Sigmoid colon (tissue), 7 donors: ENCODE data around the gene FUT8. TPM values are rescaled to one million over a fixed set of nuclear protein-coding genes. Genes with fewer than 3 reads are reported as not detected.

Experiments
- DNase-seq: peaks from one replicate; pipeline ENCODE4 v3.0.0-alpha.2; 2019
- H3K27ac ChIP-seq, 4 donors: fragments of 200-600 bp; sonication (generic); one replicate each; pipeline ENCODE4 v1.5.1; 2016 to 2019; ENCODE audit warnings: mild to moderate bottlenecking in 1 of 4
- H3K27me3 ChIP-seq, 3 donors: fragments of 200-600 bp; sonication (generic); one replicate each; pipeline ENCODE4 v1.5.1; 2019; ENCODE audit warnings: mild to moderate bottlenecking in 1 of 3
- H3K36me3 ChIP-seq, 4 donors: fragments of 200-600 bp; sonication (generic); one replicate each; pipeline ENCODE4 v1.5.1; 2016 to 2019
- H3K4me1 ChIP-seq, 4 donors: fragments of 200-600 bp; sonication (generic); one replicate each; pipeline ENCODE4 v1.5.1; 2017 to 2019
- H3K4me3 ChIP-seq, 4 donors: fragments of 200-600 bp; sonication (generic); one replicate each; pipeline ENCODE4 v1.5.1; 2017 to 2019; ENCODE audit warnings: mild to moderate bottlenecking in 2 of 4, moderate library complexity in 1 of 4
- H3K9me3 ChIP-seq, 4 donors: fragments of 200-600 bp in 3 of 4; sonication (generic) in 3 of 4; one replicate each; pipeline versions ENCODE4 v1.5.1 to v1.6.1; 2013 to 2019
- EP300 ChIP-seq, 4 donors: sonication (generic); formaldehyde crosslinking; IDR thresholded peaks; one replicate each; pipeline ENCODE4 v1.6.1; 2017; ENCODE audit warnings: antibody characterized with exemption in 4 of 4
- POLR2A ChIP-seq, 2 donors: fragments of 450-650 bp; IDR thresholded peaks; one replicate each; pipeline ENCODE4 v1.6.1; 2016; ENCODE audit warnings: antibody characterized with exemption in 2 of 2, mild to moderate bottlenecking in 2 of 2, moderate library complexity in 2 of 2
- POLR2AphosphoS5 ChIP-seq, 4 donors: sonication (generic); formaldehyde crosslinking; IDR thresholded peaks; one replicate each; pipeline ENCODE4 v1.6.1; 2017; ENCODE audit warnings: antibody characterized with exemption in 4 of 4
- WGBS, 2 donors: extraction: QIAGEN DNeasy Blood & Tissue Kit; methylation state at CpG; one replicate each; pipeline ENCODE4 v1.1.7; 2013; 5-methylcytosine and 5-hydroxymethylcytosine counted together
- intact Hi-C: fragments of 100-400 bp; cut with DNase I; formaldehyde crosslinking; loops from one replicate; pipeline ENCODE4 v1.15.1; 2023
- polyA plus RNA-seq, 3 donors: library from polyadenylated mRNA; stranded (reverse); fragments of 200-250 nt; gene quantifications; one replicate each; pipeline ENCODE4 v1.2.3, GENCODE V29; 2013
- total RNA-seq, 4 donors: library from RNA; depleted of rRNA; stranded (reverse); fragments of >200 nt; gene quantifications; one replicate each; pipeline ENCODE4 v1.1.0, GENCODE V29; 2016
- TF ChIP-seq, protein P1 (sequence below), 4 experiments: fragments of 450-650 bp in 3 of 4; fragments of 200-600 bp in 1 of 4; IDR thresholded peaks; one replicate each; pipeline ENCODE4 v1.5.1; 2016 to 2019; ENCODE audit warnings: antibody characterized with exemption in 4 of 4, mild to moderate bottlenecking in 3 of 4, moderate library complexity in 2 of 4
- donor health status: healthy with polysubstance abuse.
- donor health status: Bipolar disorder and iron deficiency.
- donor health status: healthy.

Gene FUT8
- total and polyA plus RNA-seq, 7 donors, result 2.5 to 53.9 (median 22.0) TPM

- no peak overlapping the region for H3K4me3 ChIP-seq
- intact Hi-C loops, result no loop called here
- DNase-seq, result no peak
- H3K9me3 ChIP-seq, result no peaks in the 10 kb centered on the region
- H3K4me1 ChIP-seq, result peaks cover 0 to 29% (median 12%) of the 10 kb centered on the region in 4 donors
- no peaks in the 10 kb centered on the region for H3K27me3 ChIP-seq
- H3K27ac ChIP-seq, result no peak overlapping the region
- no peaks in the 10 kb centered on the region for H3K36me3 ChIP-seq
- WGBS, 2 donors, result 89 to 97% methylated on average over 1 of the region's 1 CpG
- TF ChIP-seq EP300 (IDR thresholded peaks at IDR 0.05) (no peak), POLR2A (IDR thresholded peaks at IDR 0.05) (no peak), POLR2AphosphoS5 (IDR thresholded peaks at IDR 0.05) (no peak)
- TF ChIP-seq, protein P1, sequence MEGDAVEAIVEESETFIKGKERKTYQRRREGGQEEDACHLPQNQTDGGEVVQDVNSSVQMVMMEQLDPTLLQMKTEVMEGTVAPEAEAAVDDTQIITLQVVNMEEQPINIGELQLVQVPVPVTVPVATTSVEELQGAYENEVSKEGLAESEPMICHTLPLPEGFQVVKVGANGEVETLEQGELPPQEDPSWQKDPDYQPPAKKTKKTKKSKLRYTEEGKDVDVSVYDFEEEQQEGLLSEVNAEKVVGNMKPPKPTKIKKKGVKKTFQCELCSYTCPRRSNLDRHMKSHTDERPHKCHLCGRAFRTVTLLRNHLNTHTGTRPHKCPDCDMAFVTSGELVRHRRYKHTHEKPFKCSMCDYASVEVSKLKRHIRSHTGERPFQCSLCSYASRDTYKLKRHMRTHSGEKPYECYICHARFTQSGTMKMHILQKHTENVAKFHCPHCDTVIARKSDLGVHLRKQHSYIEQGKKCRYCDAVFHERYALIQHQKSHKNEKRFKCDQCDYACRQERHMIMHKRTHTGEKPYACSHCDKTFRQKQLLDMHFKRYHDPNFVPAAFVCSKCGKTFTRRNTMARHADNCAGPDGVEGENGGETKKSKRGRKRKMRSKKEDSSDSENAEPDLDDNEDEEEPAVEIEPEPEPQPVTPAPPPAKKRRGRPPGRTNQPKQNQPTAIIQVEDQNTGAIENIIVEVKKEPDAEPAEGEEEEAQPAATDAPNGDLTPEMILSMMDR (IDR thresholded peaks at IDR 0.05), result no peak
Observed at GRCh38 chr14:65440230-65440629, 27.7 kb downstream of the FUT8 start.

GRCh38 chr14:65444230-65444629, 31.7 kb downstream of the FUT8 start:
- no peaks in the 10 kb centered on the region for H3K36me3 ChIP-seq
- no peak for DNase-seq
- peaks cover 0 to 4% (median 2%) of the 10 kb centered on the region in 4 donors for H3K4me1 ChIP-seq
- WGBS, 2 donors, result 92 to 96% methylated on average over 1 of the region's 1 CpG
- no peaks in the 10 kb centered on the region for H3K27me3 ChIP-seq
- TF ChIP-seq, protein P1 (IDR thresholded peaks at IDR 0.05), result no peak
- TF ChIP-seq POLR2A (IDR thresholded peaks at IDR 0.05) (no peak), POLR2AphosphoS5 (IDR thresholded peaks at IDR 0.05) (no peak), EP300 (IDR thresholded peaks at IDR 0.05) (no peak)
- intact Hi-C loops, result no loop called here
- no peak overlapping the region for H3K4me3 ChIP-seq
- H3K9me3 ChIP-seq, result no peaks in the 10 kb centered on the region
- H3K27ac ChIP-seq, result no peak overlapping the region

DNA sequence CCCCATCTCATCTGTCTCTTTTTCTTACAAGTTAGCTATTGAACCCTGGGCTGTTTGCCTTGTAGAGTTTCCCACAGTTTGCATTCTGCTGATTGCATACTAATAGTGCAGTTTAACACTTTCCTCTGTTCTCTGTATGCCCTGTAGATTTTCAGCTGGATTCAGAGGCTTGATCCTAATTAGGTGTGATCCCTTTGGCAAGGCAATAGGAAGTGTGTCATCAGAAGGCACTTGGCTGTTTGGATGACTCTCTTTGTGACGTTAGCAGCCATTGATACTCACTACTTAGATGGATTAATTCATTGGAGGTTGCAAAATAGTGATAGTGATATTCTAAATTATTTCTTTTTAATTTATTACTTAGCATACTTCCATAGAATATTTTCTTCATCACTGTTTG, 33.6 kb downstream of the FUT8 start:
- Histone ChIP-seq H3K27me3 (no peaks in the 10 kb centered on the region), H3K36me3 (no peaks in the 10 kb centered on the region), H3K9me3 (no peaks in the 10 kb centered on the region), H3K4me1 (no peaks in the 10 kb centered on the region), H3K4me3 (no peak overlapping the region), H3K27ac (no peak overlapping the region)
- 82 to 87% methylated on average over 1 of the region's 1 CpG for WGBS, 2 donors
- intact Hi-C loops, result no loop called here
- TF ChIP-seq POLR2AphosphoS5 (IDR thresholded peaks at IDR 0.05) (no peak), EP300 (IDR thresholded peaks at IDR 0.05) (no peak), POLR2A (IDR thresholded peaks at IDR 0.05) (no peak)
- TF ChIP-seq, protein P1 (IDR thresholded peaks at IDR 0.05), result no peak
- no peak for DNase-seq

DNA sequence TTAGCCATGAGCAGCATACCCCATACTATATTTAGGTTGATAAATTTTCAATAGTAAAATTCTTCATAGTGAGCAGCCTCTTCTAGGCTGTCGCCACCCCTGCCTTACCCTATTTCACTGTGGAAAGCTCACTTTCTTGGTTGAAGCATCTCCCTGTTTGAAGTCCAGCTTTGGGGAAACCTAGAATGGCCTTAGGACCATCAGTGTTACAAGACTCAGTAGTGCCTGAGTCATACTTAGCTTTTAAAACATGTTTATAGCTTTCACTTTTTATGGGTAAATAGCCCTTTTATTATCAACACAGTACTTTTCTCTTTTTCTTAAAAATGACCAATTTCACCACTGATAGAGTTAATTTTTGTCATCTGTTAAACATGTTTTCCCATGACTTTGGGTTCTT, 37.1 kb downstream of the FUT8 start:
- no peak overlapping the region for H3K4me3 ChIP-seq
- no peaks in the 10 kb centered on the region for H3K9me3 ChIP-seq
- TF ChIP-seq EP300 (IDR thresholded peaks at IDR 0.05), result no peak
- TF ChIP-seq, protein P1 (IDR thresholded peaks at IDR 0.05), result no peak
- TF ChIP-seq POLR2A (IDR thresholded peaks at IDR 0.05), result no peak
- no peak for TF ChIP-seq POLR2AphosphoS5 (IDR thresholded peaks at IDR 0.05)
- intact Hi-C loops, result no loop called here
- H3K27ac ChIP-seq, result no peak overlapping the region
- no peaks in the 10 kb centered on the region for H3K27me3 ChIP-seq
- DNase-seq, result no peak
- no peaks in the 10 kb centered on the region for H3K36me3 ChIP-seq
- WGBS, 2 donors, result 96 to 97% methylated on average over 1 of the region's 1 CpG
- peaks cover 0 to 10% (median 0%) of the 10 kb centered on the region in 4 donors for H3K4me1 ChIP-seq

DNA sequence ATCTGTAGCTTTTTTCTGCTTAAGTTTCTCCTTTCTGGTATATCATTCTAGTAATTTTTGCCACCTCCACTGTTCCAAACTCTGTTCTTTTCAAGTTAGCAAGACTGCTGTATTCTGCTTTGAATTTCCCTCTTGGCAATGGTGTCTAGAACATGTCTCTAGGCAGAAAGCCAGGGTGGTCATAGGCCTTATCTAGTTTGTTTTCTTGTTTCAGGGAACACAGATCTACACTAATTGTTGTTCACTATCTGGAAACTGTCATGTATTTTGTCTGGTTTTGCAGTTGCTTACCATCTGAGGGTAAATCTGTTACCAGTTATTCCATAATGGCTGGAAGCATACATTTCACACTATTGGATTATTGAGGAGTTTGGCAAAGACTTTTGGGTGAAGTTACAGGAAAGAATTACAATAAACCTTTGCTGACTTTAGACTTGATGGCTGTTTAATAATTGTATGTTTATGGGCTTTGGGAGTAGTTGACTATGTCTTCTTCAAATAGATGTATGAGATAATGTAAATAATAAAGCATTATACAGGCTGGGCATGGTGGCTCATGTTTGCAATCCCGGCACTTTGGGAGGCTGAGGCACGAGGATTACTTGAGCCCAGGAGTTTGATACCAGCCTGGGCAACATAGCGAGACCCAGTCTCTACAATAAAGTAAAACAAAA, 41.4 kb downstream of the FUT8 start:
- intact Hi-C loops, result no loop called here
- WGBS, 2 donors, result 50 to 76% methylated on average over 3 of the region's 3 CpGs

More for the DNA sequence above, 41.4 kb downstream of the FUT8 start:
- H3K27me3 ChIP-seq, result no peaks in the 10 kb centered on the region
- peaks cover 0 to 4% (median 0%) of the 10 kb centered on the region in 4 donors for H3K36me3 ChIP-seq
- H3K4me1 ChIP-seq, result peaks cover 0 to 10% (median 0%) of the 10 kb centered on the region in 4 donors
- H3K27ac ChIP-seq, result no peak overlapping the region
- no peak overlapping the region for H3K4me3 ChIP-seq
- no peaks in the 10 kb centered on the region for H3K9me3 ChIP-seq
- TF ChIP-seq POLR2AphosphoS5 (IDR thresholded peaks at IDR 0.05) (no peak), EP300 (IDR thresholded peaks at IDR 0.05) (no peak), POLR2A (IDR thresholded peaks at IDR 0.05) (no peak)
- TF ChIP-seq, protein P1 (IDR thresholded peaks at IDR 0.05), result no peak
- no peak for DNase-seq
